Hepatocyte (in vitro differentiated cells): ENCODE measurements around the gene KPNA4. TPM values are rescaled to one million over a fixed set of nuclear protein-coding genes. Genes with fewer than 3 reads are reported as not detected.

Experiments used
- DNase-seq: peaks from one replicate; pipeline ENCODE4 v3.0.0-alpha.2; 2016; ENCODE audit warnings: low spot score
- H2AFZ ChIP-seq: fragments of 200-600 bp; sonication (generic); 2 replicates; pipeline ENCODE4 v1.6.0; 2016; ENCODE audit warnings: antibody characterized with exemption, mild to moderate bottlenecking
- H3K27ac ChIP-seq: fragments of 200-600 bp; sonication (generic); 2 replicates; pipeline ENCODE4 v1.5.1; 2016; ENCODE audit warnings: mild to moderate bottlenecking
- H3K27me3 ChIP-seq: fragments of 200-600 bp; sonication (generic); 2 replicates; pipeline ENCODE4 v1.6.1; 2016
- H3K36me3 ChIP-seq: fragments of 200-600 bp; sonication (generic); replicated peaks from 2 replicates; pipeline ENCODE4 v1.5.1; 2016; ENCODE audit warnings: low read depth; ENCODE audit not compliant: insufficient read depth
- H3K4me1 ChIP-seq: fragments of 200-600 bp; sonication (generic); 2 replicates; pipeline ENCODE4 v1.5.1; 2016; ENCODE audit warnings: mild to moderate bottlenecking, moderate library complexity; ENCODE audit not compliant: insufficient read depth
- H3K4me2 ChIP-seq: fragments of 200-600 bp; sonication (generic); 2 replicates; pipeline ENCODE4 v1.6.0; 2016
- H3K4me3 ChIP-seq: fragments of 200-600 bp; sonication (generic); 2 replicates; pipeline ENCODE4 v1.5.1; 2016; ENCODE audit warnings: mild to moderate bottlenecking
- H3K79me2 ChIP-seq: fragments of 200-600 bp; sonication (generic); 2 replicates; pipeline ENCODE4 v1.6.0; 2017; ENCODE audit warnings: mild to moderate bottlenecking
- H3K9me2 ChIP-seq: fragments of 200-600 bp; sonication (generic); replicated peaks from 2 replicates; pipeline ENCODE4 v1.6.0; 2017; ENCODE audit warnings: mild to moderate bottlenecking; ENCODE audit not compliant: insufficient read depth
- H3K9me3 ChIP-seq: fragments of 200-600 bp; sonication (generic); 2 replicates; pipeline ENCODE4 v1.5.1; 2016; ENCODE audit warnings: low read depth, mild to moderate bottlenecking
- H4K20me1 ChIP-seq: fragments of 200-600 bp; sonication (generic); 2 replicates; pipeline ENCODE4 v1.6.0; 2016; ENCODE audit warnings: mild to moderate bottlenecking; ENCODE audit not compliant: insufficient read depth, poor library complexity, severe bottlenecking
- CTCF ChIP-seq: fragments of 200-600 bp; sonication (generic); IDR thresholded peaks from 2 replicates; pipeline ENCODE4 v1.5.1; 2016; ENCODE audit warnings: antibody characterized with exemption, mild to moderate bottlenecking; ENCODE audit not compliant: poor library complexity
- EZH2 ChIP-seq: fragments of 200-600 bp; sonication (generic); IDR thresholded peaks from 2 replicates; pipeline ENCODE4 v1.6.1; 2016; ENCODE audit warnings: antibody characterized with exemption, mild to moderate bottlenecking, borderline replicate concordance
- EZH2phosphoT487 ChIP-seq: fragments of 200-600 bp; sonication (generic); IDR thresholded peaks from one replicate; pipeline ENCODE4 v1.6.1; 2018; ENCODE audit warnings: antibody characterized with exemption, mild to moderate bottlenecking, low read depth, moderate library complexity; ENCODE audit not compliant: unreplicated experiment, severe bottlenecking
- WGBS: methylation state at CpG from one replicate; pipeline ENCODE4 v1.1.6; 2016; ENCODE audit warnings: low lambda C conversion rate; ENCODE audit errors: missing lambda C conversion rate; 5-methylcytosine and 5-hydroxymethylcytosine counted together
- polyA plus RNA-seq: library from polyadenylated mRNA; unstranded; fragments of >200 nt; fragmentation: Nextera tagmentation; extraction: Ambion mirVana; gene quantifications from 2 replicates; pipeline ENCODE4 v1.2.1, GENCODE V29; 2016
- total RNA-seq: library from RNA; depleted of rRNA; stranded (reverse); fragments of >200 nt; gene quantifications from 2 replicates; pipeline ENCODE4 v1.2.3, GENCODE V29; 2014

KPNA4 gene
- total and polyA plus RNA-seq, 2 experiments from 2014 or later = 13.0 to 26.6 TPM

- no peak overlapping the region for H3K4me3 ChIP-seq
- H2AFZ ChIP-seq = no peak overlapping the region
- no peak for TF ChIP-seq CTCF
- TF ChIP-seq EZH2 = no peak
- no peak for TF ChIP-seq EZH2phosphoT487
- no peak for DNase-seq
- 89% methylated on average over 3 of the region's 3 CpGs for WGBS
- H3K4me1 ChIP-seq = no peaks in the 10 kb centered on the region
- no peak overlapping the region for H3K4me2 ChIP-seq
- peaks cover 4% of the 10 kb centered on the region for H3K27me3 ChIP-seq
- no peaks in the 10 kb centered on the region for H3K36me3 ChIP-seq
- H4K20me1 ChIP-seq = no peaks in the 10 kb centered on the region
- H3K9me2 ChIP-seq = no peaks in the 10 kb centered on the region
- H3K9me3 ChIP-seq = no peaks in the 10 kb centered on the region
- no peaks in the 10 kb centered on the region for H3K79me2 ChIP-seq
- no peak overlapping the region for H3K27ac ChIP-seq
These were observed 105.3 kb downstream of the KPNA4 start for GRCh38 chr3:160460033-160460432.

- WGBS = 95% methylated on average over 9 of the region's 9 CpGs
These were observed 105.9 kb downstream of the KPNA4 start for GRCh38 chr3:160459450-160459970.

DNA sequence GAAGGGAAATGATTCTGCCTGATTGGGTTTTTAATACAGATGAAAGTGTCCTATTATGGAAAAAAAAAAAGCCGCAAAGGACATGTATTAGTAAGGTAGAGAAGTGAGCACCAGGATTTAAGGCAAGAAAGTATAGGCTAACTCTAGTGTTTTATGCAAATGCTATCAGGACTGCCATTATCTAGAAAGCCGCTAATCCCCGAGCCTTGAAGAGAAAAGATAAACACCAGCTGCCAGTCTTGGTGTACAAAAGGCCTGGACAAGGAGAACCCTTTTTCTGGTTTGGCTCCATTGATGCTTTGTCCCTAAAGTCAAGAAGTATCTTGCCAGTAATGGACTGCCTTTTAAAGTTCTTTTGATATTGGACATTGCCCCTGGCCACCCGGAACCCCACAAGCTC is 107.2 kb downstream of the KPNA4 start:
- H3K9me3 ChIP-seq = no peaks in the 10 kb centered on the region
- H4K20me1 ChIP-seq = no peaks in the 10 kb centered on the region
- no peak overlapping the region for H3K4me3 ChIP-seq
- H3K27me3 ChIP-seq = peaks cover 4% of the 10 kb centered on the region
- 50% methylated on average over 4 of the region's 4 CpGs for WGBS
- H3K9me2 ChIP-seq = no peaks in the 10 kb centered on the region
- H3K27ac ChIP-seq = no peak overlapping the region
- TF ChIP-seq CTCF (no peak), EZH2phosphoT487 (no peak), EZH2 (no peak)
- H3K36me3 ChIP-seq = no peaks in the 10 kb centered on the region
- H3K79me2 ChIP-seq = no peaks in the 10 kb centered on the region
- no peak for DNase-seq
- H2AFZ ChIP-seq = no peak overlapping the region
- no peak overlapping the region for H3K4me2 ChIP-seq
- no peaks in the 10 kb centered on the region for H3K4me1 ChIP-seq

More at GRCh38 chr3:160459450-160459970, 105.9 kb downstream of the KPNA4 start:
- no peak overlapping the region for H3K4me3 ChIP-seq
- H3K36me3 ChIP-seq = no peaks in the 10 kb centered on the region
- no peak for DNase-seq
- H3K4me2 ChIP-seq = no peak overlapping the region
- no peaks in the 10 kb centered on the region for H3K9me2 ChIP-seq
- no peaks in the 10 kb centered on the region for H3K4me1 ChIP-seq
- TF ChIP-seq CTCF (no peak), EZH2 (no peak), EZH2phosphoT487 (no peak)
- no peaks in the 10 kb centered on the region for H4K20me1 ChIP-seq
- H3K79me2 ChIP-seq = no peaks in the 10 kb centered on the region
- no peaks in the 10 kb centered on the region for H3K9me3 ChIP-seq
- H3K27ac ChIP-seq = no peak overlapping the region
- peaks cover 4% of the 10 kb centered on the region for H3K27me3 ChIP-seq
- H2AFZ ChIP-seq = no peak overlapping the region
